Measurements from ENCODE around the gene AIF1L.

DNA sequence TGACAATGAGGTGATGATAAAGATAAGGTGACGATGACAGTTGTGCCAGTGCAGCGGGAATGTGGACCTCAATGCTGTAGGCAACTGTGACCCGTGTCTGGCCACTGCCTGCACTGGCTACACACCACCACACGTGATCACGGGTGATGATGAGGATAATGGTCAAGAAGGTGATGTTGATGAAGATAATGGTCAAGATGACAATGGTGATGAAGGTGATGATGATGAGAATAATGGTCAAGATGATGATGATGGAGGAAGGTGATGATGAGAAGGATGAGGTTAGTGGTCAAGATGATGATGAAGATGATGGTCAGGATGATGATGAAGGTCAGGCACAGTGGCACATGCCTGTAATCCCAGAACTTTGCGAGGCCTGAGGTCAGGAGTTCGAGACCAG is 30.7 kb upstream of the AIF1L start:
- TF ChIP-seq, protein P1, sequence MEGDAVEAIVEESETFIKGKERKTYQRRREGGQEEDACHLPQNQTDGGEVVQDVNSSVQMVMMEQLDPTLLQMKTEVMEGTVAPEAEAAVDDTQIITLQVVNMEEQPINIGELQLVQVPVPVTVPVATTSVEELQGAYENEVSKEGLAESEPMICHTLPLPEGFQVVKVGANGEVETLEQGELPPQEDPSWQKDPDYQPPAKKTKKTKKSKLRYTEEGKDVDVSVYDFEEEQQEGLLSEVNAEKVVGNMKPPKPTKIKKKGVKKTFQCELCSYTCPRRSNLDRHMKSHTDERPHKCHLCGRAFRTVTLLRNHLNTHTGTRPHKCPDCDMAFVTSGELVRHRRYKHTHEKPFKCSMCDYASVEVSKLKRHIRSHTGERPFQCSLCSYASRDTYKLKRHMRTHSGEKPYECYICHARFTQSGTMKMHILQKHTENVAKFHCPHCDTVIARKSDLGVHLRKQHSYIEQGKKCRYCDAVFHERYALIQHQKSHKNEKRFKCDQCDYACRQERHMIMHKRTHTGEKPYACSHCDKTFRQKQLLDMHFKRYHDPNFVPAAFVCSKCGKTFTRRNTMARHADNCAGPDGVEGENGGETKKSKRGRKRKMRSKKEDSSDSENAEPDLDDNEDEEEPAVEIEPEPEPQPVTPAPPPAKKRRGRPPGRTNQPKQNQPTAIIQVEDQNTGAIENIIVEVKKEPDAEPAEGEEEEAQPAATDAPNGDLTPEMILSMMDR (conservative IDR thresholded peaks at IDR 0.05; ENCODE audit: low read depth, low read length), result no peak
- no peak for TF ChIP-seq EZH2 (IDR thresholded peaks at IDR 0.05; ENCODE audit: low read length, unreplicated experiment)
- TF ChIP-seq EZH2phosphoT487 (IDR thresholded peaks at IDR 0.05; ENCODE audit: borderline replicate concordance, low read length), result no peak

Data from PC-3 (cell line).